Ishikawa (cell line): ENCODE measurements around the gene TEAD4.

ENCODE experiments used
- CEBPB ChIP-seq: IDR thresholded peaks from 2 replicates; pipeline ENCODE4 v1.6.1; 2012
- CREB1 ChIP-seq: IDR thresholded peaks from 2 replicates; pipeline ENCODE4 v1.6.1; 2012; ENCODE audit warnings: low read depth
- EGR1 ChIP-seq: IDR thresholded peaks from 2 replicates; pipeline ENCODE4 v1.6.1; 2012
- EP300 ChIP-seq: IDR thresholded peaks from 2 replicates; pipeline ENCODE4 v1.6.1; 2012; ENCODE audit warnings: borderline replicate concordance
- FOXM1 ChIP-seq: IDR thresholded peaks from 2 replicates; pipeline ENCODE4 v1.6.1; 2012; ENCODE audit warnings: low read depth, borderline replicate concordance
- NFIC ChIP-seq: IDR thresholded peaks from 2 replicates; pipeline ENCODE4 v1.6.1; 2012
- RAD21 ChIP-seq: IDR thresholded peaks from 2 replicates; pipeline ENCODE4 v1.6.1; 2012; ENCODE audit warnings: low read depth
- REST ChIP-seq: IDR thresholded peaks from 2 replicates; pipeline ENCODE4 v1.6.1; 2012; ENCODE audit warnings: low read depth, mild to moderate bottlenecking
- TAF1 ChIP-seq: IDR thresholded peaks from 2 replicates; pipeline ENCODE4 v1.6.1; 2012; ENCODE audit warnings: low read depth, mild to moderate bottlenecking
- TCF12 ChIP-seq: IDR thresholded peaks from 2 replicates; pipeline ENCODE4 v1.6.1; 2012; ENCODE audit warnings: low read depth
- TEAD4 ChIP-seq: IDR thresholded peaks from 2 replicates; pipeline ENCODE4 v1.6.1; 2012
- YY1 ChIP-seq: IDR thresholded peaks from 2 replicates; pipeline ENCODE4 v1.6.1; 2012; ENCODE audit warnings: low read depth
- ZBTB7A ChIP-seq: IDR thresholded peaks from 2 replicates; pipeline ENCODE4 v1.6.1; 2012; ENCODE audit warnings: low read depth
- TF ChIP-seq, protein P1 (sequence below): IDR thresholded peaks from 2 replicates; pipeline ENCODE4 v1.6.1; 2012
- TF ChIP-seq, protein P2 (sequence below): IDR thresholded peaks from 2 replicates; pipeline ENCODE4 v1.6.1; 2012

The TEAD4 gene

GRCh38 chr12:3042394-3042793, 83.2 kb downstream of the TEAD4 start:
- no peak for TF ChIP-seq TAF1
- TF ChIP-seq RAD21, result no peak
- no peak for TF ChIP-seq YY1
- TF ChIP-seq TEAD4, result no peak
- no peak for TF ChIP-seq ZBTB7A
- TF ChIP-seq NFIC, result no peak
- TF ChIP-seq EP300, result no peak
- TF ChIP-seq FOXM1, result no peak
- TF ChIP-seq TCF12, result no peak
- no peak for TF ChIP-seq CEBPB
- TF ChIP-seq, protein P1, sequence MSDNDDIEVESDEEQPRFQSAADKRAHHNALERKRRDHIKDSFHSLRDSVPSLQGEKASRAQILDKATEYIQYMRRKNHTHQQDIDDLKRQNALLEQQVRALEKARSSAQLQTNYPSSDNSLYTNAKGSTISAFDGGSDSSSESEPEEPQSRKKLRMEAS, result no peak
- no peak for TF ChIP-seq CREB1

GRCh38 chr12:3042826-3043225, 83.6 kb downstream of the TEAD4 start:
- TF ChIP-seq EGR1, result no peak
- TF ChIP-seq YY1, result no peak
- TF ChIP-seq, protein P2, sequence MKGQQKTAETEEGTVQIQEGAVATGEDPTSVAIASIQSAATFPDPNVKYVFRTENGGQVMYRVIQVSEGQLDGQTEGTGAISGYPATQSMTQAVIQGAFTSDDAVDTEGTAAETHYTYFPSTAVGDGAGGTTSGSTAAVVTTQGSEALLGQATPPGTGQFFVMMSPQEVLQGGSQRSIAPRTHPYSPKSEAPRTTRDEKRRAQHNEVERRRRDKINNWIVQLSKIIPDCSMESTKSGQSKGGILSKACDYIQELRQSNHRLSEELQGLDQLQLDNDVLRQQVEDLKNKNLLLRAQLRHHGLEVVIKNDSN, result no peak
- no peak for TF ChIP-seq CEBPB

DNA sequence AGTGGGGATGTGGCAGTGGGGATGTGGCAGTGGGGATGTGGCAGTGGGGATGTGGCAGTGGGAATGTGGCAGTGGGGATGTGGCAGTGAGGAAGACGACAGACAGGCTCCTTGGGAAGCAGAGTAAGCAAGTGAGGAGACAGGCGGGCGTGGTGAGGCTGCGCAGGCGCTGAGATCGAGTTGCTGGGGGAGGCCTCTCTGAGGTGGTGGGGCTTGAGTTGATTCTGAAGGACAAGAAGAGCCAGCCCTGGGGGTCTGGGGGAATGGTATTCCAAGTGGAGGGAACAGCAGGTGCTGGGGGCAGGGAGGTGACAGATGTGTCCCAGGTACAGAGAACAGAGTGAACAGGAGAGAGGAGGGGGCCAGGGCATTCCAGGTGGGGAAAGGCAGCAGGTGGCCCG, 84.2 kb downstream of the TEAD4 start:
- no peak for TF ChIP-seq TEAD4
- TF ChIP-seq REST, result no peak
- TF ChIP-seq TCF12, result no peak
- no peak for TF ChIP-seq ZBTB7A
- no peak for TF ChIP-seq RAD21
- no peak for TF ChIP-seq EGR1
- TF ChIP-seq, protein P2, result no peak
- no peak for TF ChIP-seq FOXM1
- TF ChIP-seq CREB1, result no peak
- no peak for TF ChIP-seq NFIC
- no peak for TF ChIP-seq TAF1
- TF ChIP-seq, protein P1, result no peak
- no peak for TF ChIP-seq CEBPB
- TF ChIP-seq YY1, result no peak
- no peak for TF ChIP-seq EP300

GRCh38 chr12:3044141-3044630, 85.0 kb downstream of the TEAD4 start:
- TF ChIP-seq FOXM1, result no peak
- no peak for TF ChIP-seq EGR1
- TF ChIP-seq REST, result no peak
- TF ChIP-seq CEBPB, result no peak
- TF ChIP-seq YY1, result no peak
- no peak for TF ChIP-seq CREB1
- no peak for TF ChIP-seq TEAD4
- no peak for TF ChIP-seq RAD21
- TF ChIP-seq EP300, result no peak
- TF ChIP-seq, protein P2, result no peak
- TF ChIP-seq TAF1, result no peak
- TF ChIP-seq, protein P1, result no peak
- TF ChIP-seq TCF12, result no peak
- TF ChIP-seq ZBTB7A, result no peak
- TF ChIP-seq NFIC, result no peak

- TF ChIP-seq YY1 (no peak), TEAD4 (no peak), EGR1 (no peak), REST (no peak), CEBPB (no peak), ZBTB7A (no peak), NFIC (no peak), CREB1 (no peak)
Observed at GRCh38 chr12:3045494-3045893, 86.3 kb downstream of the TEAD4 start.
